GM12874 (cell line): ENCODE measurements around the gene TBX1.

ENCODE experiments used
- CTCF ChIP-seq: IDR thresholded peaks from 2 replicates; pipeline ENCODE4 v1.5.1; 2011; ENCODE audit warnings: low read depth, mild to moderate bottlenecking, control low read depth, low read length, moderate library complexity; ENCODE audit not compliant: insufficient read depth

Gene TBX1

GRCh38 chr22:19776433-19777031 lies 16.0 kb downstream of the TBX1 start:
- no peak for TF ChIP-seq CTCF

- TF ChIP-seq CTCF, result no peak
These were observed 18.4 kb downstream of the TBX1 start for GRCh38 chr22:19779011-19779421.

GRCh38 chr22:19779685-19780268 lies 19.2 kb downstream of the TBX1 start:
- TF ChIP-seq CTCF, result no peak

GRCh38 chr22:19782533-19782932 lies 22.0 kb downstream of the TBX1 start:
- TF ChIP-seq CTCF, result no peak

- TF ChIP-seq CTCF, result no peak
These were observed 23.2 kb downstream of the TBX1 start for GRCh38 chr22:19783586-19784383.

- no peak for TF ChIP-seq CTCF
These were observed 24.0 kb downstream of the TBX1 start for GRCh38 chr22:19784384-19785175.
